ENCODE data around the gene ROCK2. TPM values are rescaled to one million over a fixed set of nuclear protein-coding genes. Genes with fewer than 3 reads are reported as not detected.
A peak's percentile ranks its signal among the peaks of the same experiment; 100 is the strongest.
"Not testable (repeated sequence)": the region's sequence is repeated elsewhere in the genome, so short reads cannot be mapped to it uniquely, and the experiment has no call there.

Gene ROCK2
- total RNA-seq, 1 donor from 2014 or later: 54.3 TPM

- intact Hi-C loops (cut with DNase I): no loop called here
- ATAC-seq (no peak), DNase-seq (no peak)
- no peak overlapping the region for H3K4me3 ChIP-seq
- no peaks in the 10 kb centered on the region for H3K9me3 ChIP-seq
- TF ChIP-seq, protein P1, sequence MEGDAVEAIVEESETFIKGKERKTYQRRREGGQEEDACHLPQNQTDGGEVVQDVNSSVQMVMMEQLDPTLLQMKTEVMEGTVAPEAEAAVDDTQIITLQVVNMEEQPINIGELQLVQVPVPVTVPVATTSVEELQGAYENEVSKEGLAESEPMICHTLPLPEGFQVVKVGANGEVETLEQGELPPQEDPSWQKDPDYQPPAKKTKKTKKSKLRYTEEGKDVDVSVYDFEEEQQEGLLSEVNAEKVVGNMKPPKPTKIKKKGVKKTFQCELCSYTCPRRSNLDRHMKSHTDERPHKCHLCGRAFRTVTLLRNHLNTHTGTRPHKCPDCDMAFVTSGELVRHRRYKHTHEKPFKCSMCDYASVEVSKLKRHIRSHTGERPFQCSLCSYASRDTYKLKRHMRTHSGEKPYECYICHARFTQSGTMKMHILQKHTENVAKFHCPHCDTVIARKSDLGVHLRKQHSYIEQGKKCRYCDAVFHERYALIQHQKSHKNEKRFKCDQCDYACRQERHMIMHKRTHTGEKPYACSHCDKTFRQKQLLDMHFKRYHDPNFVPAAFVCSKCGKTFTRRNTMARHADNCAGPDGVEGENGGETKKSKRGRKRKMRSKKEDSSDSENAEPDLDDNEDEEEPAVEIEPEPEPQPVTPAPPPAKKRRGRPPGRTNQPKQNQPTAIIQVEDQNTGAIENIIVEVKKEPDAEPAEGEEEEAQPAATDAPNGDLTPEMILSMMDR (IDR thresholded peaks at IDR 0.05): no peak
- H3K27me3 ChIP-seq (ENCODE audit: low read depth): no peaks in the 10 kb centered on the region
- H3K4me1 ChIP-seq: peaks cover 9% of the 10 kb centered on the region
- no peak overlapping the region for H3K27ac ChIP-seq
- no peaks in the 10 kb centered on the region for H3K36me3 ChIP-seq
These were observed 87.4 kb downstream of the ROCK2 start for GRCh38 chr2:11257078-11257477.

- ATAC-seq: no peak
These were observed 88.3 kb downstream of the ROCK2 start for GRCh38 chr2:11256166-11256565.

GRCh38 chr2:11254100-11254536 lies 90.3 kb downstream of the ROCK2 start:
- peak in 1 of 2 donors; percentile 62 for ATAC-seq
- Histone ChIP-seq H3K4me3 (no peak overlapping the region), H3K27ac (no peak overlapping the region), H3K27me3 (ENCODE audit: low read depth) (no peaks in the 10 kb centered on the region), H3K36me3 (no peaks in the 10 kb centered on the region), H3K9me3 (no peaks in the 10 kb centered on the region), H3K4me1 (peaks cover 13% of the 10 kb centered on the region)
- intact Hi-C loops (cut with DNase I): no loop called here
- no peak for DNase-seq
- TF ChIP-seq, protein P1 (IDR thresholded peaks at IDR 0.05): no peak

More at GRCh38 chr2:11256166-11256565, 88.3 kb downstream of the ROCK2 start:
- intact Hi-C loops (cut with DNase I): no loop called here
- Histone ChIP-seq H3K4me3 (no peak overlapping the region), H3K9me3 (no peaks in the 10 kb centered on the region), H3K27me3 (ENCODE audit: low read depth) (no peaks in the 10 kb centered on the region), H3K36me3 (no peaks in the 10 kb centered on the region), H3K4me1 (peaks cover 9% of the 10 kb centered on the region), H3K27ac (no peak overlapping the region)
- TF ChIP-seq, protein P1 (IDR thresholded peaks at IDR 0.05): no peak
- no peak for DNase-seq

DNA sequence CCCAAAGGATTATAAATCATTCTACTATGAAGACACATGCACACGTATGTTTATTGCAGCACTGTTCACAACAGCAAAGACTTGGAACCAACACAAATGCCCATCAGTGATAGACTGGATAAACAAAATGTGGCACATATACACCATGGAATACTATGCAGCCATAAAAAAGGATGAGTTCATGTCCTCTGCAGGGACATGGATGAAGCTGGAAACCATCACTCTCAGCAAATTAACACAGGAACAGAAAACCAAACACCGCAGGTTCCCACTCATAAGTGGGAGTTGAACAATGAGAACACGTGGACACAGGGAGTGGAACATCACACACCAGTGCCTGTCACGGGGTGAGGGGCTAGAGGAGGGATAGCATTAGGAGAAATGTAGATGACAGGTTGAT lies 92.0 kb downstream of the ROCK2 start:
- Histone ChIP-seq H3K4me1 (peaks cover 13% of the 10 kb centered on the region), H3K36me3 (peaks cover 13% of the 10 kb centered on the region)
- H3K9me3 ChIP-seq; DNase-seq; H3K27ac ChIP-seq; H3K4me3 ChIP-seq; ATAC-seq; intact Hi-C loops (cut with DNase I); H3K27me3 ChIP-seq (ENCODE audit: low read depth): not testable (repeated sequence)

GRCh38 chr2:11250400-11251196 lies 93.8 kb downstream of the ROCK2 start:
- Histone ChIP-seq H3K27ac (no peak overlapping the region), H3K4me1 (peaks cover 13% of the 10 kb centered on the region), H3K4me3 (no peak overlapping the region), H3K36me3 (peaks cover 13% of the 10 kb centered on the region), H3K27me3 (ENCODE audit: low read depth) (no peaks in the 10 kb centered on the region), H3K9me3 (no peaks in the 10 kb centered on the region)
- ATAC-seq (no peak), DNase-seq (no peak)
- intact Hi-C loops (cut with DNase I): no loop called here
- TF ChIP-seq, protein P1 (IDR thresholded peaks at IDR 0.05): no peak

DNA sequence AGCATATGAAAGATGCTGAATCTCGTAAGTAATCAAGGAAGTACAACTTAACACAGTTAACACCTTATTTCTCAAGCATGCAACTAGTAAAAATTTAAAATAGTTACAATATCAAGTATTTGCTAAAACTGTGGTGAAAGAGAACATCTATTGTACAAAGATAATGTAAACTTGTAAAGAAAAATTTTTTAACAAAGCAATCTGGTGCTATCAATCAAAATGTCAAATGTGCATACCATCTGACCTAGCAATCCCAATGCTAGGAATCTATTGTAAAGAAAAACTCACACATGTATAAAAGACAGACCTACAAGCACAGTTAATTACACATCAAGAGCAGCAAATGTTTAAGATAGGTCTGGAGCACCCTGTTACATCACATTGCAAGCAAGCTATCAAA lies 99.1 kb downstream of the ROCK2 start:
- H3K9me3 ChIP-seq: no peaks in the 10 kb centered on the region

More for the DNA sequence above, 99.1 kb downstream of the ROCK2 start:
- ATAC-seq (no peak), DNase-seq (no peak)
- no peak overlapping the region for H3K27ac ChIP-seq
- H3K4me3 ChIP-seq: no peak overlapping the region
- TF ChIP-seq, protein P1 (IDR thresholded peaks at IDR 0.05): no peak
- H3K36me3 ChIP-seq: peaks cover 13% of the 10 kb centered on the region
- intact Hi-C loops (cut with DNase I): no loop called here
- H3K4me1 ChIP-seq: no peaks in the 10 kb centered on the region
- no peaks in the 10 kb centered on the region for H3K27me3 ChIP-seq (ENCODE audit: low read depth)

Measured in lower lobe of right lung (tissue), 2 donors.